Daoy (cell line): ENCODE measurements around the gene SLC12A7. TPM values are rescaled to one million over a fixed set of nuclear protein-coding genes. Genes with fewer than 3 reads are reported as not detected.
"Not testable (repeated sequence)": the region's sequence is repeated elsewhere in the genome, so short reads cannot be mapped to it uniquely, and the experiment has no call there.

Experiments
- DNase-seq: peaks from one replicate; pipeline ENCODE4 v3.0.0-alpha.2; 2015; ENCODE audit warnings: low read depth
- total RNA-seq: library from RNA; depleted of rRNA; stranded (reverse); fragments of >200 nt; shearing (Covaris generic); gene quantifications from 2 replicates; pipeline ENCODE4 v1.2.3, GENCODE V29; 2014

Gene SLC12A7
- total RNA-seq, 1 experiment from 2014 or later: 3.0 TPM

- DNase-seq: no peak
These were observed 48.9 kb downstream of the SLC12A7 start for GRCh38 chr5:1062761-1063568.

- no peak for DNase-seq
These were observed 49.9 kb downstream of the SLC12A7 start for GRCh38 chr5:1061916-1062315.

DNA sequence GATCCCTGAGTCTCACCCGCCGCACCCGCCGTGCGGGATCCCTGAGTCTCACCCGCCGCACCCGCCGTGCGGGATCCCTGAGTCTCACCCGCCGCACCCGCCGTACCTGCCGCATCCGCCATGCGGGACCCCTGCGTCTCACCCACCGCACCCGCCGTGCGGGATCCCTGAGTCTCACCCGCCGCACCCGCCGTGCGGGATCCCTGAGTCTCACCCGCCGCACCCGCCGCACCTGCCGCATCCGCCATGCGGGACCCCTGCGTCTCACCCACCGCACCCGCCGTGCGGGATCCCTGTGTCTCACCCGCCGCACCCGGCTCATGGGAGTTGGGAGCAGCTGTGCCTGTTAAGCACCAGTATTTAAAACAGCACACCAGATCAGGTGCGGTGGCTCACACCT lies 50.6 kb downstream of the SLC12A7 start:
- DNase-seq: not testable (repeated sequence)

GRCh38 chr5:1060535-1060981 lies 51.3 kb downstream of the SLC12A7 start:
- no peak for DNase-seq

DNA sequence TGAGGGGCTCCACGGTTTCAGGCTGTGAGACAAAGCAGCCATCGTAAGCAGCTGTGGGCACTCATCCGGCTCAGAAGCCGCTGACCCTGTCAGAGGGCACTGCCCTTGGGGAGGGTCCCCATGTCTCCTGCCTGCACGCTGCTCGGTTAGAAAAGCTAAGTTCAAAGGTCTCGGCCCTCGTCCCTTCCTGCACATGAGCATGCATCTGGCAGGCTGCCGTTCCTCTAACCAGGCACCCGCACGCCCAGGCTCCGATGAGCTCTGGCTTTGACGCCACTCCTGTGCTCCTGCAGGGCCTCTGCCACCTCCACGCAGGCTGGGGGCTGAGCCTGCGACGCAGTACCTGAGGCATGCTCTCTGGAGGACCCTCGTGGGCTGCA lies 52.0 kb downstream of the SLC12A7 start:
- DNase-seq: no peak

DNA sequence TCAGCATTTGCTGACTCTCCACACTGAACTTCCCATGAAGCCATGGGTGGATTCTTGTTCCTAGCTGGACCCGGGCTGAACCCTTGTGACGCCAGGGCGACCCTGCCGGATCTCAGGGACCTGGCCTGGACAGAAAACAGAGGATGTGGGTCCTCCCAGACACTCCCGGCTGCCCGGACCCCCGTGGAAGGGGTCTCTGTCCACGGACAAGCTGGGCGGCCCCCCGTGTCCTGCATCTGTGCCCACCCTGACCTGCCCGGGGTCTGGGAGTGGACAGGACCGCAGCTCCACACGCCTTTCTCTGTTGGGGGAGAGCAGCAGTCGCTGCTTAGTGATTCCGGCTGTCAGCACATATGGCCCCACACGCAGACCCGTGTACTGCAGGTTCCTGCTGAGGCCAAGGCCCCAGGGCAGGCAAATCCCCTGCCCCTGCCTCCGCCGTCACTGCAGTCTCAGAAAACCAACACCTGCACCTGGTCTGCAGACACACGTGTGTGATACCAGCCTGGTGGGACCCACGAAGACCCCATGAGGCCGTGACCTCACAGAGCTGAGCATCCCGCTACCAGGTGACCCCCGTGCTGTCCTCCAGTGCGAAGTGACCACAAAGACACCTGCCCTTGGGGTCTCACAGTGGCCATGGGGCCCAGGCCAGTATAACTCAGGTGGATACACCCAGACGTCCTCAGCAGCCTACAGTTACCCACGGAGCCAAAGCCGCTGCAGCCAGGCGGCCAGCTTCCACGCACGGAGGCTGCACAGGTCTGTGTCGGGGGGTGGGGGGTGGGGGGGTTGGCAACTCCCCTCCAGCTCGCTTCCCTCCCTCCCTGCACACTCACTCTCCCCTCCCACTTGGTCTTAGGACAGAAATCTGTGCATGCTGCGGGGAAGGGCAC lies 52.6 kb downstream of the SLC12A7 start:
- DNase-seq: no peak

DNA sequence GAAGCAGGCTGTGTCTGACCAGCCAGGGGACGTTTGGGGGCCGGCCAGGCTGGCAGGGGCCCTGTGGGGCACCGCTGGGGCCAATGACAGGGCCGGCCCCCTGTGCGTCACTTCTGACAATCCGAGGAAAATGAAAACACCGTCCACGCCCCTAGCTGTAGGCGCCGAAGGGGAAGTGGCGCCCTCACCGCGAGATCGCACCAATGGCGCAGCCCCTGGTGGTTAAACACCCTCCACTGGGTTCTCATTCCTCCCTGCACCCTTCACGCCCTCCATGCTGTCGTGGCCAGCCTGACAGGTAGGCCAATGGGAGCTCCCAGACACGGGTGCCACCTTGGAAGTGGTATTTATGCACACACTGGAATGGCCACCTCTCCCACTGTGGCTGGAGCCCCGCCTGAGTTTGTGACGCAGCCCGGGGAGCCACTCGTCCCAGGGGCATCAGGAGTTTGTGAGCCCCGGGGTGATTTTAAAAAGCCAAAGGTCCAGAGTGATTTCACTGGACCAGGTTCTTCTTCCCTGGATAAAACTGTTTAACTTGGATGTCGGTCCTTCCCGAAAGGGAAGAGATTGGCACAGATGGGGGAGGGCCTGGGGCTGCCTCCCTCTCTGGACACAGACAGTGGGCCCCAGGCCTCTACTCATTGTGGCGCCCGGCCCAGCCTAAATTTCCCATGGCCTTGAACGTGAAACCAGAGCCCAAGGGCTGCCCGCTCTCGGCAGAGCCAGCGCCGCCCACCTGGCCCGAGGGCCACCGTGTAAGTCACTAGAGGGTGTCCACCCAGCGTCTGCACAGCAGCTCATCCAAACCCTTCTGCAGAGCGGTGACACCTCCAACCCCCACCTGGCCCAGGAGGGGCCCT lies 53.5 kb downstream of the SLC12A7 start:
- no peak for DNase-seq

- DNase-seq: no peak
These were observed 54.3 kb downstream of the SLC12A7 start for GRCh38 chr5:1057485-1058082.

GRCh38 chr5:1056611-1057484 lies 55.0 kb downstream of the SLC12A7 start:
- no peak for DNase-seq

DNA sequence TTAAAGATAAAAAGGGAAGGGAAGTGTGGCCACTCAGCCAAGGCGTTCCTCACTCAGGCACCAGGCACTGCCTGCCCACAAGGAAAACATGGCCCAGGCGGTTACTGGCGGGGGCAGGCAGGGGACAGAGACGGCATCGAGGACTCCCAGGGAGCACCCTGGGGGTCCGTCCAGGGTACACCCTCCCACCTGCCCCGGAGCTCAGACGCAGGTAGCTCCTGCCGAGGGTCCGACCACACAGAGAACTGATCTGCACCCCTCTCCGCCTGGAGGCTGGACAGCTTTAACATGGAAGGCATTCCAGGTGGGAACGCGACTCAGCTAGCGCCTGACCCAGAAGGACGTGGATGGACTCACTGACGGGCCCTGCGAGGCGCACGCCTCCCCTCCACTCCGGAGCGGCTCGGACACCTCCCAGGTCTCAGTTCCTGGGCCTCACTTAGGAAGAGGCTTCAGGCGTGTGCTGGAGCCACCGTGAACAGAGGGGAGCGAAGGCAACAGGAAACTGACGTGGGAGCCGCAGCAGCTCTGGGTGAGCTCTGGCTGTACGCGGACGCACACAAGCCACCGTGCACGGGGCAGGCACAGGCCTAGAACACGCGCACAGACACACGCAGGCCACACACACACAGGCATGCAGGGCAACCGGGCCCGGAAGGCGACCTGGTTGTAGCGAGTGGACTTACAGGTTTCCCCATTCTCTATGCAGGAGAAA lies 55.8 kb downstream of the SLC12A7 start:
- no peak for DNase-seq

GRCh38 chr5:1054799-1055775 lies 56.8 kb downstream of the SLC12A7 start:
- no peak for DNase-seq

GRCh38 chr5:1054018-1054798 lies 57.7 kb downstream of the SLC12A7 start:
- no peak for DNase-seq

GRCh38 chr5:1053391-1054017 lies 58.4 kb downstream of the SLC12A7 start:
- no peak for DNase-seq

- DNase-seq: peak; percentile 13
These were observed 59.0 kb downstream of the SLC12A7 start for GRCh38 chr5:1052641-1053390.

DNA sequence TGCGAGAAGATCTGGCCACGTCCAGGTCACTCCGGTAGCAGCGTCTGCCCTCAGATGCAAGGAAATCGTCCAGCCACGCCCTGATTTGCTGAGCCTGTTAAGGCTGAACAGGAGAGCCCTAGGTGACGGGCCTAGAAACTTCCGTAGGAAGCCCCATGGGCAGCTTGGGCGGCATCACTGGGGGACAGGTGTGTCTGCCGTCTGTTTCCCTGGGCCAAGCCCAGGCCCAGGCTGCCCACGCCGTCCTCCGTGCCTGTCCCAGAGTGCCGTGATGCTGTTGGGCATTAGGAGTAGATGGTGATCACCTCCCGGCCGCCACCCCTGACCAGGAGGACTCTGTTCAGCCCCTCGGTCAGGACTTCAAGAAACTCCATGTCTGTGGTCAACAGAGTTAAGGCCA lies 59.8 kb downstream of the SLC12A7 start:
- DNase-seq: no peak

GRCh38 chr5:1051366-1051720 lies 60.5 kb downstream of the SLC12A7 start:
- no peak for DNase-seq
